Panc1 (cell line): ENCODE measurements around the gene TBXA2R. TPM values are rescaled to one million over a fixed set of nuclear protein-coding genes. Genes with fewer than 3 reads are reported as not detected.

ENCODE experiments used
- ATAC-seq: fragments of 200-7000 bp; cut with Tn5 transposase; 2 replicates; pipeline ENCODE4 v1.9.1; 2020; ENCODE audit warnings: mild to moderate bottlenecking, moderate library complexity
- BruUV-seq: library from RNA; stranded (reverse); fragments of 400-500 nt; replicated peaks from 2 replicates; lab custom pipeline; 2021; lab: Mats Ljungman, UMichigan
- CTCF ChIA-PET: fragments of 300-600 bp; sonication (Branson Sonifier 250); formaldehyde crosslinking; loops from one replicate; lab custom pipeline; 2022; ENCODE audit warnings: antibody characterized with exemption; lab: Charles Lee
- POLR2A ChIA-PET: fragments of 300-600 bp; sonication (Branson Sonifier 250); formaldehyde crosslinking; loops from one replicate; lab custom pipeline; 2022; ENCODE audit warnings: antibody characterized with exemption; lab: Charles Lee
- DNase-seq: peaks from one replicate; pipeline ENCODE4 v3.0.0-alpha.2; 2010; ENCODE audit warnings: low read depth, low spot score
- H3K27ac ChIP-seq: 2 replicates; pipeline ENCODE4 v1.5.1; 2011; ENCODE audit warnings: mild to moderate bottlenecking, low read length, inconsistent platforms
- H3K27me3 ChIP-seq: fragments of 200-500 bp; sonication (Bioruptor generic); 2 replicates; pipeline ENCODE4 v1.6.0; 2014; ENCODE audit warnings: low read length, inconsistent platforms; ENCODE audit not compliant: control insufficient read depth, insufficient read depth
- H3K36me3 ChIP-seq: fragments of 200-500 bp; sonication (Bioruptor generic); 2 replicates; pipeline ENCODE4 v1.5.1; 2014; ENCODE audit warnings: inconsistent platforms, mild to moderate bottlenecking, low read length, moderate library complexity; ENCODE audit not compliant: control insufficient read depth, insufficient read depth
- H3K4me1 ChIP-seq: 2 replicates; pipeline ENCODE4 v1.5.1; 2011; ENCODE audit warnings: inconsistent platforms, mild to moderate bottlenecking, low read length, moderate library complexity; ENCODE audit not compliant: control insufficient read depth, insufficient read depth
- H3K4me3 ChIP-seq, 2 experiments: 2 replicates each; pipeline ENCODE4 v1.5.1; 2011 to 2012; ENCODE audit warnings: low read depth in 2 of 2, low read length in 2 of 2, mild to moderate bottlenecking in 2 of 2, inconsistent platforms in 1 of 2, moderate library complexity in 1 of 2
- H3K9me3 ChIP-seq: fragments of 200-500 bp; sonication (Bioruptor generic); 2 replicates; pipeline ENCODE4 v1.5.1; 2014; ENCODE audit warnings: low read depth, mild to moderate bottlenecking, inconsistent platforms, low read length, moderate library complexity; ENCODE audit not compliant: control insufficient read depth, insufficient read depth
- POLR2AphosphoS5 ChIP-seq: IDR thresholded peaks from 2 replicates; pipeline ENCODE4 v1.6.1; 2012; ENCODE audit warnings: mild to moderate bottlenecking, low read depth, low read length, moderate library complexity
- SIN3A ChIP-seq: IDR thresholded peaks from 2 replicates; pipeline ENCODE4 v1.6.1; 2012; ENCODE audit warnings: low read depth, mild to moderate bottlenecking, low read length, moderate library complexity, borderline replicate concordance; ENCODE audit not compliant: insufficient read depth
- TCF7L2 ChIP-seq: IDR thresholded peaks from 2 replicates; pipeline ENCODE4 v1.6.1; 2011; ENCODE audit warnings: mild to moderate bottlenecking, low read depth, low read length, inconsistent platforms
- in situ Hi-C: cut with HindIII; loops from 2 replicates; pipeline ENCODE4 v1.10.0; 2016; ENCODE audit warnings: low sequenced_read_pairs, low pct_unique_long_range_greater_than_20kb
- intact Hi-C: fragments of 100-400 bp; cut with micrococcal nuclease; formaldehyde crosslinking; loops from one replicate; pipeline ENCODE4 v1.10.0; 2022; ENCODE audit not compliant: unreplicated experiment
- total RNA-seq: library from RNA; stranded (reverse); gene quantifications from one replicate; pipeline ENCODE4 v1.2.1, GENCODE V29; 2021; ENCODE audit not compliant: unreplicated experiment
- TF ChIP-seq, protein P1 (sequence below): fragments of 450-650 bp; IDR thresholded peaks from 2 replicates; pipeline ENCODE4 v1.5.1; 2017; ENCODE audit warnings: mild to moderate bottlenecking
- TF ChIP-seq, protein P2 (sequence below), 2 experiments: IDR thresholded peaks; 2 replicates each; pipeline ENCODE4 v1.6.1; 2011 to 2012; ENCODE audit warnings: low read depth in 2 of 2, control low read depth in 1 of 2, low read length in 1 of 2, mild to moderate bottlenecking in 1 of 2, moderate library complexity in 1 of 2; ENCODE audit not compliant: insufficient read depth in 1 of 2

Gene TBXA2R
- total RNA-seq, 1 experiment from 2014 or later = 5.2 TPM

DNA sequence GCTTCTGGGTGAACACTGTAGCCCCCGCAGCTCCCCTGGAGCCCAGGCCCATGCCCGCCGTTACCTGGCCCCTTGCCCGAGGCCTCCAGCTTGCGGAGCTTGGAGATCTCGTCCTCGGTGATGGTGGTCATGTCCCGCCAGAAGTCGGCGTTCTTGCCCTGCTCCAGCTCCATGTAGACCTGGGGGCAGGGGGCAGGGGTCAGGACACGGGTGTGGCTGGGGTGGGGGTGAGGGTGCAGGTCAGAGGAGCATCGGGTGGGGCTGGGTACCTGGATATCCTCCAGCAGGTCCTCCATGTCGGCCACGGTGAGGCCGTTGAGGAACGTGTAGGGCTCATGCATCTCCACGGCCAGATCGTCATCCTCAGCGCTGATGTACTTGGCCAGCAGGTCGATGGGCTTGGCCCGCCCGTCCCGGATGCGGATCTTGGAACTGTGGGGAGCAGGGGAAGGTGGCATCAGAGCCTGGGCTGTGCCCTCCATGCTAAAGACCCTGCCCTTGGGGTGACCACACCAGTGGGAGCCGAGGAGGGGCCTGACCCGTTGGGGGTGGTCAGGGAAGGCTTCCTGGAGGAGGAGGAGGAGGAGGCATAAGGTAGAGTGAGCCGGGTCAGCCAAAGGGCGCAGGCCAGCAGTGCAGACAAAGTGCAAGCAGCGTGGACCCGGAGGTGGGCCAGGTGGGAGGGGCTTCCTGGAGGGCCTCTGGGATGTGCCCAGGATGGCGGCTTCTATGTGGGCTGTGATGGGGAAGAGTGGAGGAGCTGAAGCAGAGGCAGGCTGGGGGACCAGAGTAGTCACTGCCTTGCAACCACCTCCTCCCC is 12.3 kb upstream of the TBXA2R start:
- H3K4me3 ChIP-seq = no peak overlapping the region
- no peak for TF ChIP-seq TCF7L2
- TF ChIP-seq, protein P1, sequence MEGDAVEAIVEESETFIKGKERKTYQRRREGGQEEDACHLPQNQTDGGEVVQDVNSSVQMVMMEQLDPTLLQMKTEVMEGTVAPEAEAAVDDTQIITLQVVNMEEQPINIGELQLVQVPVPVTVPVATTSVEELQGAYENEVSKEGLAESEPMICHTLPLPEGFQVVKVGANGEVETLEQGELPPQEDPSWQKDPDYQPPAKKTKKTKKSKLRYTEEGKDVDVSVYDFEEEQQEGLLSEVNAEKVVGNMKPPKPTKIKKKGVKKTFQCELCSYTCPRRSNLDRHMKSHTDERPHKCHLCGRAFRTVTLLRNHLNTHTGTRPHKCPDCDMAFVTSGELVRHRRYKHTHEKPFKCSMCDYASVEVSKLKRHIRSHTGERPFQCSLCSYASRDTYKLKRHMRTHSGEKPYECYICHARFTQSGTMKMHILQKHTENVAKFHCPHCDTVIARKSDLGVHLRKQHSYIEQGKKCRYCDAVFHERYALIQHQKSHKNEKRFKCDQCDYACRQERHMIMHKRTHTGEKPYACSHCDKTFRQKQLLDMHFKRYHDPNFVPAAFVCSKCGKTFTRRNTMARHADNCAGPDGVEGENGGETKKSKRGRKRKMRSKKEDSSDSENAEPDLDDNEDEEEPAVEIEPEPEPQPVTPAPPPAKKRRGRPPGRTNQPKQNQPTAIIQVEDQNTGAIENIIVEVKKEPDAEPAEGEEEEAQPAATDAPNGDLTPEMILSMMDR = no peak; the same call in 1 of the 2 replicates
- TF ChIP-seq POLR2AphosphoS5 = no peak
- TF ChIP-seq SIN3A = no peak
- TF ChIP-seq, protein P2, sequence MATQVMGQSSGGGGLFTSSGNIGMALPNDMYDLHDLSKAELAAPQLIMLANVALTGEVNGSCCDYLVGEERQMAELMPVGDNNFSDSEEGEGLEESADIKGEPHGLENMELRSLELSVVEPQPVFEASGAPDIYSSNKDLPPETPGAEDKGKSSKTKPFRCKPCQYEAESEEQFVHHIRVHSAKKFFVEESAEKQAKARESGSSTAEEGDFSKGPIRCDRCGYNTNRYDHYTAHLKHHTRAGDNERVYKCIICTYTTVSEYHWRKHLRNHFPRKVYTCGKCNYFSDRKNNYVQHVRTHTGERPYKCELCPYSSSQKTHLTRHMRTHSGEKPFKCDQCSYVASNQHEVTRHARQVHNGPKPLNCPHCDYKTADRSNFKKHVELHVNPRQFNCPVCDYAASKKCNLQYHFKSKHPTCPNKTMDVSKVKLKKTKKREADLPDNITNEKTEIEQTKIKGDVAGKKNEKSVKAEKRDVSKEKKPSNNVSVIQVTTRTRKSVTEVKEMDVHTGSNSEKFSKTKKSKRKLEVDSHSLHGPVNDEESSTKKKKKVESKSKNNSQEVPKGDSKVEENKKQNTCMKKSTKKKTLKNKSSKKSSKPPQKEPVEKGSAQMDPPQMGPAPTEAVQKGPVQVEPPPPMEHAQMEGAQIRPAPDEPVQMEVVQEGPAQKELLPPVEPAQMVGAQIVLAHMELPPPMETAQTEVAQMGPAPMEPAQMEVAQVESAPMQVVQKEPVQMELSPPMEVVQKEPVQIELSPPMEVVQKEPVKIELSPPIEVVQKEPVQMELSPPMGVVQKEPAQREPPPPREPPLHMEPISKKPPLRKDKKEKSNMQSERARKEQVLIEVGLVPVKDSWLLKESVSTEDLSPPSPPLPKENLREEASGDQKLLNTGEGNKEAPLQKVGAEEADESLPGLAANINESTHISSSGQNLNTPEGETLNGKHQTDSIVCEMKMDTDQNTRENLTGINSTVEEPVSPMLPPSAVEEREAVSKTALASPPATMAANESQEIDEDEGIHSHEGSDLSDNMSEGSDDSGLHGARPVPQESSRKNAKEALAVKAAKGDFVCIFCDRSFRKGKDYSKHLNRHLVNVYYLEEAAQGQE (IDR thresholded peaks at IDR 0.05; ENCODE audit: insufficient read depth in 1 of 2, low read depth in 2 of 2, low read length in 1 of 2) = no peak
- no peaks in the 10 kb centered on the region for H3K36me3 ChIP-seq
- H3K27me3 ChIP-seq = no peaks in the 10 kb centered on the region
- H3K9me3 ChIP-seq = no peaks in the 10 kb centered on the region
- CTCF ChIA-PET = interaction anchor here (0.6 kb wide), 1 partner anchor 11 kb away, joined by 3 read pairs; no protein-coding TSS in a partner anchor
- no peak overlapping the region for H3K27ac ChIP-seq
- in situ Hi-C loops (no loop called here), intact Hi-C loops (no loop called here)
- POLR2A ChIA-PET = no interaction called here
- no peak for ATAC-seq
- no peaks in the 10 kb centered on the region for H3K4me1 ChIP-seq
- DNase-seq = no peak
- BruUV-seq = no TSS peak

DNA sequence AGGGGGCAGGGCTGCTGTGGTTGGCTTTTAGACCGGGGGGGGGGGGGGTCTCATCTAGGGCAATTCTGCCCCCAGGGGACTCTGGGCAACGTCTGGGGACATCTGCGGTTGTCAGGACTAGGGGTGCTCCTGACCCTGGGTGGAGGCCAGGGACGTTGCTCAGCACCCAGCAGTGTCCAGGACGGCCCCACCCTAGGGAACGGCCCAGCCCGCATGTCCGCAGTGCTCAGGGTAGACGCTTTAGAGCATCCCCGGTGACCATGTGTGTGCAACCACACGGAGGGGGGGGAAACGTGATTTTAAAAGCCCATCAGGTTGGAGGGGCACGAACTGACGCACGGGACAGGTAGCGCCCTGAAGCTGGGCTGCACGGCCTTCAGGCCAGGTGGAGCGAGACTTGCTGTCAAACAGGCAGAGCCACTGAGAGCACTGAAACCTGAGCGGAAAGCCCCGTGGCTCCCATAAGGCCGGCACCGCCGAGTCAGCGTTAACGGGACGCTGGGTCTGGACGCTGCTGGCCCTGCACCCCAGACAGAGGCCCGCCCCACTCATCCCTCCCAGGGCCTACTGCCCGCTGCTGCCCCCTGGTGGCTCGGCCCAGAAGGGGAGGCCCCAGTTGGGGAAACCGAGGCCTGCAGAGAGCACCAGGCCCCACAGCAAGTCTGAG is 11.6 kb upstream of the TBXA2R start:
- TF ChIP-seq POLR2AphosphoS5 = no peak
- TF ChIP-seq TCF7L2 = no peak
- TF ChIP-seq, protein P1 = peak; percentile 89
- no peaks in the 10 kb centered on the region for H3K36me3 ChIP-seq
- H3K9me3 ChIP-seq = no peaks in the 10 kb centered on the region
- CTCF ChIA-PET = interaction anchor here (0.6 kb wide), 1 partner anchor 10 kb away, joined by 3 read pairs; no protein-coding TSS in a partner anchor
- no peaks in the 10 kb centered on the region for H3K4me1 ChIP-seq
- H3K4me3 ChIP-seq = no peak overlapping the region
- no peak overlapping the region for H3K27ac ChIP-seq
- no peak for DNase-seq
- no TSS peak for BruUV-seq
- intact Hi-C loops (no loop called here), in situ Hi-C loops (no loop called here)
- peak; percentile 59 for ATAC-seq
- H3K27me3 ChIP-seq = no peaks in the 10 kb centered on the region
- POLR2A ChIA-PET = no interaction called here
